MV-4-11 (cell line): ENCODE measurements around the gene CTCF.

ENCODE experiments used
- DNase-seq: peaks from one replicate; lab custom pipeline; 2025; lab: John Stamatoyannopoulos, UW

CTCF gene

GRCh38 chr16:67652578-67653127, 90.3 kb downstream of the CTCF start:
- DNase-seq: no peak

GRCh38 chr16:67653128-67653788, 90.9 kb downstream of the CTCF start:
- DNase-seq: no peak

GRCh38 chr16:67653789-67654402, 91.6 kb downstream of the CTCF start:
- no peak for DNase-seq

GRCh38 chr16:67654403-67654911, 92.1 kb downstream of the CTCF start:
- DNase-seq: no peak

- no peak for DNase-seq
Measured at GRCh38 chr16:67655363-67655762, 93.0 kb downstream of the CTCF start.

GRCh38 chr16:67656344-67657016, 94.2 kb downstream of the CTCF start:
- no peak for DNase-seq

- no peak for DNase-seq
Measured at GRCh38 chr16:67657017-67657608, 94.8 kb downstream of the CTCF start.

- no peak for DNase-seq
Measured at GRCh38 chr16:67657751-67658518, 95.6 kb downstream of the CTCF start.

GRCh38 chr16:67658849-67659674, 96.7 kb downstream of the CTCF start:
- no peak for DNase-seq

- peak; percentile 88 for DNase-seq
Measured at GRCh38 chr16:67659675-67660563, 97.6 kb downstream of the CTCF start, which contains the start of gene ACD. ACD (minus strand) TSS chr16:67660260; CDS start chr16:67660220, 40 bp downstream.

- peak; percentile 97 for DNase-seq
Measured at GRCh38 chr16:67660564-67661028, 98.3 kb downstream of the CTCF start, which contains the start of gene PARD6A. PARD6A (plus strand) TSS chr16:67660960; CDS start chr16:67661039, 79 bp downstream.

- DNase-seq: peak; percentile 32
Measured at GRCh38 chr16:67661101-67661761, 98.9 kb downstream of the CTCF start.

GRCh38 chr16:67661886-67662652, 99.7 kb downstream of the CTCF start:
- DNase-seq: no peak

GRCh38 chr16:67662653-67663010, 100.3 kb downstream of the CTCF start:
- no peak for DNase-seq

GRCh38 chr16:67663151-67663876, 101.0 kb downstream of the CTCF start:
- DNase-seq: peak; percentile 37

GRCh38 chr16:67663877-67664222, 101.5 kb downstream of the CTCF start:
- no peak for DNase-seq

- DNase-seq: no peak
Measured at GRCh38 chr16:67664258-67664657, 101.9 kb downstream of the CTCF start.
